NB4 (cell line): ENCODE measurements around the gene PNMA8A.

Experiments used
- CTCF ChIP-seq: IDR thresholded peaks from one replicate; pipeline ENCODE4 v1.5.1; 2012; ENCODE audit warnings: low read depth, low read length
- POLR2A ChIP-seq: IDR thresholded peaks from 2 replicates; pipeline ENCODE4 v1.6.1; 2011; ENCODE audit warnings: mild to moderate bottlenecking; ENCODE audit not compliant: insufficient read length; ENCODE audit errors: extremely low read depth

GRCh38 chr19:46515290-46515609 is 43.9 kb upstream of the PNMA8A start:
- TF ChIP-seq CTCF (no peak), POLR2A (no peak)
